NCI-H1105 treated with DMSO at 0.1 percent for 48 hours (cell line): ENCODE measurements around the gene PER1.
A peak's percentile ranks its signal among the peaks of the same experiment; 100 is the strongest.

Experiments used
- DNase-seq: peaks from one replicate; lab custom pipeline; 2025; lab: John Stamatoyannopoulos, UW

Gene PER1

GRCh38 chr17:8138672-8139371, 13.4 kb downstream of the PER1 start:
- DNase-seq, result peak; percentile 98

GRCh38 chr17:8138374-8138671, 13.9 kb downstream of the PER1 start:
- no peak for DNase-seq

GRCh38 chr17:8137645-8138373, 14.4 kb downstream of the PER1 start:
- DNase-seq, result no peak

GRCh38 chr17:8133941-8134340, 18.3 kb downstream of the PER1 start:
- no peak for DNase-seq

GRCh38 chr17:8133399-8133798, 18.8 kb downstream of the PER1 start:
- no peak for DNase-seq

- no peak for DNase-seq
Observed at GRCh38 chr17:8131844-8132441, 20.3 kb downstream of the PER1 start.

GRCh38 chr17:8128125-8128784, 23.9 kb downstream of the PER1 start:
- no peak for DNase-seq

- DNase-seq, result peak; percentile 81
Observed at GRCh38 chr17:8126491-8127066, 25.6 kb downstream of the PER1 start.

GRCh38 chr17:8125947-8126490, 26.2 kb downstream of the PER1 start:
- DNase-seq, result peak; percentile 61

GRCh38 chr17:8125154-8125946, 26.9 kb downstream of the PER1 start:
- DNase-seq, result peak; percentile 69

GRCh38 chr17:8124350-8125153, 27.7 kb downstream of the PER1 start:
- peak; percentile 23 for DNase-seq

- peak; percentile 23 for DNase-seq
Observed at GRCh38 chr17:8123695-8124349, 28.4 kb downstream of the PER1 start, which contains the start of gene HES7. Gene HES7 (minus strand): TSS chr17:8124106. CDS start chr17:8124084, 22 bp downstream.

GRCh38 chr17:8122924-8123694, 29.1 kb downstream of the PER1 start:
- peak; percentile 17 for DNase-seq

- DNase-seq, result no peak
Observed at GRCh38 chr17:8122422-8122923, 29.7 kb downstream of the PER1 start.

- peak; percentile 48 for DNase-seq
Observed at GRCh38 chr17:8121681-8122421, 30.4 kb downstream of the PER1 start.

GRCh38 chr17:8121407-8121680, 30.9 kb downstream of the PER1 start:
- DNase-seq, result no peak

- peak; percentile 74 for DNase-seq
Observed at GRCh38 chr17:8120520-8121406, 31.4 kb downstream of the PER1 start.
